ENCODE data around the gene UNC93A. TPM values are rescaled to one million over a fixed set of nuclear protein-coding genes. Genes with fewer than 3 reads are reported as not detected.
"Not testable (repeated sequence)": the region's sequence is repeated elsewhere in the genome, so short reads cannot be mapped to it uniquely, and the experiment has no call there.

UNC93A gene
- total RNA-seq, 6 experiments from 2014 or later = not detected

DNA sequence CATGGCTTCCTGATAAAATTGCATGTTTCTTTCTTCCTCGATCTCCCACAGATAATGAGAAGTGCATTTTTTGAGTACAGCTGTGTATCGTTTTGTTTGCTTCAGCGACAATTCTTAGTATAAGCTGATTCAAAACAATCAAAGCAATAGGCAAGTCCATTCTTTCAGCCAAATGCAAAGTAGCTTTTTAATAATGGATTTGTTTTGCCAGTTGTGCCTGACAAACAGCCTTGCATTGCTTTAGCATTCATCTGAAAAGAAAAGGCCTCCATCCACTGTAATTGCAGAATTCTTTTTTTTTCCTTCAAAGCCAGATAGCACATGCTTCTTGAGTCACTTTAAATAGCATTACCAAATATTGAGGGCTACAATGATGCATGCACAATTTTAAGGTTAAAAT lies 65.8 kb downstream of the UNC93A start:
- H3K36me3 Mint-ChIP-seq (ENCODE audit: low read depth) = peaks cover 4% of the 10 kb centered on the region
- peaks cover 22% of the 10 kb centered on the region for H3K9me3 Mint-ChIP-seq
- TF ChIP-seq CTCF (IDR thresholded peaks at IDR 0.05) = no peak
- no peak overlapping the region for H3K27ac Mint-ChIP-seq
- H3K27me3 Mint-ChIP-seq (ENCODE audit: insufficient read depth) = no peaks in the 10 kb centered on the region; the same call in 1 of the 2 replicates
- H3K4me3 Mint-ChIP-seq = no peak overlapping the region
- DNase-seq = no peak
- H3K4me1 Mint-ChIP-seq (ENCODE audit: low read depth) = no peaks in the 10 kb centered on the region

DNA sequence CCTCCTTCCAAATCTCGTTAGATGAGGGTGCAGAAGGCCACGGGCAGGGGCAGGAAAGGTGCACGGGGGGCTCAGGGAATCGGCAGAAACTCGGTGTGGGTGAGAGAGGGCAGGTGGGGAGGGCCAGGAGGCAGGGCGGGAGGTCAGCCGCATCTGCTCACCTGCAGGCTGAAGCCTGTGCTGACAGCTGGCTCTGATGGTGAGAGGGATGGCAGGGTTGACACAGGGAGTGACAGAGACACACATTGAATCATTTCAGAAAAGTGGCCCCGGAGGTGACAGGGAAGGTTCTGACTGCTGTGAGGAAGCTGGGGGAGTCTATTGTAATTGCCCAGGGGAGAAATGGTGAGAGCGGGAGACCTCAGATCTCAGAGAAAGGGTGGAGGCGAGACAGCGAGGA lies 67.3 kb downstream of the UNC93A start:
- not testable (repeated sequence) for H3K4me1 Mint-ChIP-seq (ENCODE audit: low read depth); DNase-seq; H3K27ac Mint-ChIP-seq; H3K4me3 Mint-ChIP-seq; H3K27me3 Mint-ChIP-seq (ENCODE audit: insufficient read depth); H3K36me3 Mint-ChIP-seq (ENCODE audit: low read depth)
- H3K9me3 Mint-ChIP-seq = peaks cover 20% of the 10 kb centered on the region

GRCh38 chr6:167361170-167361569 lies 70.1 kb downstream of the UNC93A start:
- H3K27me3 Mint-ChIP-seq (ENCODE audit: insufficient read depth); DNase-seq; H3K27ac Mint-ChIP-seq; H3K4me1 Mint-ChIP-seq (ENCODE audit: low read depth); H3K36me3 Mint-ChIP-seq (ENCODE audit: low read depth); H3K4me3 Mint-ChIP-seq: not testable (repeated sequence)
- H3K9me3 Mint-ChIP-seq = peaks cover 31% of the 10 kb centered on the region

Other genes with a start within 250 kb of the UNC93A start
- gene CCR6, start 168.2 kb upstream of the UNC93A start, total RNA-seq (2021; fragmentation: NEBNext Ultra II Directional; extraction: Animal tissue kit (Norgen Biotek cat#: 25700)) = not detected
- not detected for gene GPR31, start 133.3 kb upstream of the UNC93A start, total RNA-seq (2021; fragmentation: NEBNext Ultra II Directional; extraction: Animal tissue kit (Norgen Biotek cat#: 25700))
- not detected for gene TTLL2, start 33.8 kb downstream of the UNC93A start, total RNA-seq (2021; fragmentation: NEBNext Ultra II Directional; extraction: Animal tissue kit (Norgen Biotek cat#: 25700))